ENCODE measurements around the gene GEMIN4. TPM values are rescaled to one million over a fixed set of nuclear protein-coding genes. Genes with fewer than 3 reads are reported as not detected.
"Not testable (repeated sequence)": the region's sequence is repeated elsewhere in the genome, so short reads cannot be mapped to it uniquely, and the experiment has no call there.

GEMIN4 gene
- total RNA-seq, 6 donors from 2014 or later = 17.6 to 79.6 (median 21.5) TPM

DNA sequence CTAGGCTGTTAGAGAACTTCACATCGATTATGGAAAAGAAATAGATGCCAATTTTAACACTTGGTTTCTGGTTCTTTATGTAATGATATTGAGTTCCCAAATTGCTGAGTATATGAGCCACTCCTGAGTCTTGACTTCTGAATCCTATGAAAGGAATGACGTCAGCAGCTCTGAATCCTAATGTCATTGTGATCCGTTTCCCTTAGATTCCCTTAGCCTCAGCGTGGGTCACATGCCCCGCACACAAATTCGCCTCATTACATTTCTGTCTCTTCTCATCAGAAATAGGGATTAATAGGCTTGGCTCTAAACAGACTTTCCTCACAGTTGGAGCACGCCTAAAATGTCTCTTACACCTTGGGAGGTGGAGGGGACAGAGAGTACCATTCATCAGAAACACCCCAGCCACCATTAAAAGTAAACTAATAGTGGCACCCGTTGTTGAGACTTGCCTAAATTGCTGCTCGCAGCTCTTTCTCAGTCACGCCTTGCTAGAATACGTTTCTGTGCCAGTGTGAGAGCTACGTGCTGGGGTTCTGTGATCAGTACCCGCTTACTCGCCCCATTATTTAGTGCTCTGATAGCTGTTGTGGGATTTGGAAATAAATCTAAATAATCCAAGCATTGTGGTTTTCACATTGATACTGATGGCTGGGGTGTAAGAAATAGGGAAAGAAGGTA, 37.2 kb upstream of the GEMIN4 start:
- Histone ChIP-seq H3K4me3 (no peak overlapping the region), H3K4me1 (peaks cover 0 to 5% (median under 1%) of the 10 kb centered on the region in 4 donors), H3K27me3 (no peaks in the 10 kb centered on the region), H3K9me3 (no peaks in the 10 kb centered on the region), H3K27ac (no peak overlapping the region), H3K36me3 (peaks cover 14 to 59% (median 37%) of the 10 kb centered on the region in 4 donors)
- no peak for DNase-seq
- no peak for ATAC-seq (ENCODE audit: low FRiP score in 2 of 2)
- TF ChIP-seq, protein P1, sequence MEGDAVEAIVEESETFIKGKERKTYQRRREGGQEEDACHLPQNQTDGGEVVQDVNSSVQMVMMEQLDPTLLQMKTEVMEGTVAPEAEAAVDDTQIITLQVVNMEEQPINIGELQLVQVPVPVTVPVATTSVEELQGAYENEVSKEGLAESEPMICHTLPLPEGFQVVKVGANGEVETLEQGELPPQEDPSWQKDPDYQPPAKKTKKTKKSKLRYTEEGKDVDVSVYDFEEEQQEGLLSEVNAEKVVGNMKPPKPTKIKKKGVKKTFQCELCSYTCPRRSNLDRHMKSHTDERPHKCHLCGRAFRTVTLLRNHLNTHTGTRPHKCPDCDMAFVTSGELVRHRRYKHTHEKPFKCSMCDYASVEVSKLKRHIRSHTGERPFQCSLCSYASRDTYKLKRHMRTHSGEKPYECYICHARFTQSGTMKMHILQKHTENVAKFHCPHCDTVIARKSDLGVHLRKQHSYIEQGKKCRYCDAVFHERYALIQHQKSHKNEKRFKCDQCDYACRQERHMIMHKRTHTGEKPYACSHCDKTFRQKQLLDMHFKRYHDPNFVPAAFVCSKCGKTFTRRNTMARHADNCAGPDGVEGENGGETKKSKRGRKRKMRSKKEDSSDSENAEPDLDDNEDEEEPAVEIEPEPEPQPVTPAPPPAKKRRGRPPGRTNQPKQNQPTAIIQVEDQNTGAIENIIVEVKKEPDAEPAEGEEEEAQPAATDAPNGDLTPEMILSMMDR (IDR thresholded peaks at IDR 0.05) = no peak
- TF ChIP-seq POLR2A (IDR thresholded peaks at IDR 0.05) (no peak), EP300 (IDR thresholded peaks at IDR 0.05) (no peak), POLR2AphosphoS5 (IDR thresholded peaks at IDR 0.05) (no peak)
- 89 to 94% methylated on average over 14 of the region's 14 CpGs for WGBS, 2 donors

DNA sequence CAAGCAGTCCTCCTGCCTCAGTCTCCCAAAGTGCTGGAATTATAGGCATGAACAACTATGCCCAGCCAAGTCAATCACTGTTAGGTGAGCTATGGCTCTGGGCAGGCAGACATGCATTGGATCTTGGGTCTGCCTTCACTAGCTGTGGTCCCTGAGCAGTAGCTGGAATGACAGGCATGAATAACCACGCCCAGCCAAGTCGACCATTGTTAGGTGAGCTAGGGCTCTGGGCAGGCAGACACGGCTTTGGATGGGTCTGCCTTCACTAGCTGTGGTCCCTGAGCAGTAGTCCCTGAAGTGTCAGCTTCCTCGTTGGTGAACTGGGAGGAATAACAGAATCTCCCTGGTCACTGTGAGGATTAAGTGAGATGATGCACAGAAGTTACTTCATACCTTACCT, 36.5 kb upstream of the GEMIN4 start:
- TF ChIP-seq POLR2A (IDR thresholded peaks at IDR 0.05) (no peak), EP300 (IDR thresholded peaks at IDR 0.05) (no peak), POLR2AphosphoS5 (IDR thresholded peaks at IDR 0.05) (no peak)
- TF ChIP-seq, protein P1 (IDR thresholded peaks at IDR 0.05) = no peak
- Histone ChIP-seq H3K27me3 (no peaks in the 10 kb centered on the region), H3K36me3 (peaks cover 14 to 59% (median 37%) of the 10 kb centered on the region in 4 donors), H3K27ac (no peak overlapping the region), H3K4me1 (peaks cover under 1 to 12% (median 5%) of the 10 kb centered on the region in 4 donors), H3K4me3 (no peak overlapping the region), H3K9me3 (no peaks in the 10 kb centered on the region)
- DNase-seq = no peak
- no peak for ATAC-seq (ENCODE audit: low FRiP score in 2 of 2)
- WGBS, 2 donors = 87 to 92% methylated on average over 4 of the region's 4 CpGs

DNA sequence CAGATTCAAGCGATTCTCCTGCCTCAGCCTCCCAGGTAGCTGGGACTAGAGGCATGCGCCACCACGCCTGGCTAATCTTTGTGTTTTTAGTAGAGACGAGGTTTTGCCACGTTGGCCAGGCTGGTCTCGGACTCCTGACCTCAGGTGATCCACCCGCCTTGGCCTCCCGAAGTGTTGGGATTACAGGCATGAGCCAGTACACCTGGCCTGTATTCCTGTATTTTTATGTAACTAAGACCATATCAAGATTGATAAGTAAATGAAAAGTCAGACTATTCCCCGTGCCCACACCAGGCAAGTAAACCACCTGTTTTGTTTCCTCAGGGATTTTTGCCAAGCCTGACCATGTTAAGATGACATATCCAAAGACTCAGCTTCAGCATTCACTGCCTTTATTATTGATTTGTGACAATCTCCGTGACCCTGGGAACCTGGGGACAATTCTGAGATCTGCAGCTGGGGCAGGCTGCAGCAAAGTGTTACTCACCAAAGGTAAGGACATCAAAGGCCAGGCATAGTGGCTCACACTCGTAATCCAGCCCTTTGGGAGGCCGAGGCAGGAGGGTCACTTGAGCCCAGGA, 35.7 kb upstream of the GEMIN4 start:
- Histone ChIP-seq H3K27me3 (no peaks in the 10 kb centered on the region), H3K27ac (no peak overlapping the region), H3K9me3 (no peaks in the 10 kb centered on the region), H3K4me3 (no peak overlapping the region), H3K36me3 (peaks cover 13 to 59% (median 34%) of the 10 kb centered on the region in 4 donors), H3K4me1 (peaks cover 8 to 20% (median 13%) of the 10 kb centered on the region in 4 donors)
- 94 to 96% methylated on average over 12 of the region's 12 CpGs for WGBS, 2 donors
- no peak for DNase-seq
- no peak for ATAC-seq (ENCODE audit: low FRiP score in 2 of 2)
- TF ChIP-seq POLR2A (IDR thresholded peaks at IDR 0.05) = no peak
- TF ChIP-seq POLR2AphosphoS5 (IDR thresholded peaks at IDR 0.05) = no peak
- TF ChIP-seq, protein P1 (IDR thresholded peaks at IDR 0.05) = no peak
- no peak for TF ChIP-seq EP300 (IDR thresholded peaks at IDR 0.05)

DNA sequence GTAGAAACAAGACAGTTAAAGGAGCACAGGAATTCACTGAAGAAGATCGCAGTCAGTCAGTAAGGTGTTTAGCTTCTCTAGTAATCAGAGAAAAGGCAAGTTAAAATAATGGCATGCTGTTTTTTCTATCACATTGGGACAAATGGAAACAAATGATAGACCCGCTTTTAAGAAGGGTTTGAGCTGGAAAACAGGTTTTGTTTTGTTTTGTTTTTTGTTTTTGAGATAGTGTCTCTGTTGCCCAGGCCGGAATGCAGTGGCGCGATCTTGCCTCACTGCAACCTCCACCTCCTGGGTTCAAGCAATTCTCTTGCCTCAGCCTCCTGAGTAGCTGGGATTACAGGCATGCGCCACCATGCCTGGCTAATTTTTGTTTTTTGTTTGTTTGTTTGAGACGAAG, 33.8 kb upstream of the GEMIN4 start:
- H3K27me3 ChIP-seq; ATAC-seq (ENCODE audit: low FRiP score in 2 of 2); H3K27ac ChIP-seq; DNase-seq; H3K4me3 ChIP-seq; H3K9me3 ChIP-seq: not testable (repeated sequence)
- peaks cover 9 to 40% (median 21%) of the 10 kb centered on the region in 4 donors for H3K36me3 ChIP-seq
- 94 to 98% methylated on average over 7 of the region's 7 CpGs for WGBS, 2 donors
- H3K4me1 ChIP-seq = peaks cover 18 to 31% (median 21%) of the 10 kb centered on the region in 4 donors

DNA sequence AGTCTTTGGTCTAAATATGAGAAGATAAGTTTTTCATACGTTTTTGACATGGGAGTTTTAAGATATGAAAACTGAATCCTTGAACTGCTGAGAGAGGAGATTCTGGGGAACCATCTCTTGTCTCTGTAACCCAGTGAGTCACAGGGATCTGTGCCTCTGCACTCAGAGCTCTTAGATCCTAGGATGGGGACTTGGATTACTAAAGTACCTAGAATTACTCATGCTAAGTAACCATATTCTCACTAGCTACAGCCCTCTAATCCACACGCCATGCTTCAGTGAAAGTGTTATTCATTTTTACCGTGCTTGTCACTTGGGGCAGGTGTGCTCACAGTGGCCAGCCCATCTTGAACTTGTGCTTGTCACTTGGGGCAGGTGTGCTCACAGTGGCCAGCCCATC, 32.1 kb upstream of the GEMIN4 start:
- H3K9me3 ChIP-seq = no peaks in the 10 kb centered on the region
- no peak overlapping the region for H3K4me3 ChIP-seq
- H3K4me1 ChIP-seq = peaks cover 18 to 32% (median 21%) of the 10 kb centered on the region in 4 donors
- DNase-seq (no peak), ATAC-seq (ENCODE audit: low FRiP score in 2 of 2) (no peak)
- TF ChIP-seq, protein P1 (IDR thresholded peaks at IDR 0.05) = no peak
- TF ChIP-seq POLR2AphosphoS5 (IDR thresholded peaks at IDR 0.05) (no peak), POLR2A (IDR thresholded peaks at IDR 0.05) (no peak), EP300 (IDR thresholded peaks at IDR 0.05) (no peak)
- no peak overlapping the region for H3K27ac ChIP-seq
- H3K27me3 ChIP-seq = no peaks in the 10 kb centered on the region
- 68 to 77% methylated on average over 3 of the region's 3 CpGs for WGBS, 2 donors
- peaks cover 7 to 27% (median 16%) of the 10 kb centered on the region in 4 donors for H3K36me3 ChIP-seq
